Osteoblast (primary cell): Measurements from ENCODE around the gene RTP3. TPM values are rescaled to one million over a fixed set of nuclear protein-coding genes. Genes with fewer than 3 reads are reported as not detected.

ENCODE experiments used
- DNase-seq: peaks from one replicate; pipeline ENCODE4 v3.0.0; 2011; ENCODE audit warnings: low spot score, mixed read lengths; ENCODE audit not compliant: insufficient read length; ENCODE audit errors: missing footprints
- H2AFZ ChIP-seq: 2 replicates; pipeline ENCODE4 v1.6.0; 2011; ENCODE audit warnings: mild to moderate bottlenecking, low read length
- H3K27ac ChIP-seq: 2 replicates; pipeline ENCODE4 v1.5.1; 2011; ENCODE audit warnings: mild to moderate bottlenecking, low read depth, low read length, moderate library complexity
- H3K27me3 ChIP-seq: 2 replicates; pipeline ENCODE4 v1.6.0; 2012; ENCODE audit warnings: mild to moderate bottlenecking, control low read depth, inconsistent platforms, low read length, moderate library complexity; ENCODE audit not compliant: insufficient read depth
- H3K36me3 ChIP-seq: 2 replicates; pipeline ENCODE4 v1.5.1; 2011; ENCODE audit warnings: mild to moderate bottlenecking, low read length, control low read depth, moderate library complexity; ENCODE audit not compliant: insufficient read depth
- H3K4me1 ChIP-seq: 2 replicates; pipeline ENCODE4 v1.5.1; 2011; ENCODE audit warnings: mild to moderate bottlenecking, low read length, control low read depth, moderate library complexity; ENCODE audit not compliant: insufficient read depth
- H3K4me2 ChIP-seq: 2 replicates; pipeline ENCODE4 v1.6.0; 2011; ENCODE audit warnings: mild to moderate bottlenecking, low read length; ENCODE audit not compliant: insufficient read depth
- H3K4me3 ChIP-seq: fragments of 200-600 bp; sonication (generic); 3 replicates; pipeline ENCODE4 v1.5.1; 2012; ENCODE audit warnings: mild to moderate bottlenecking, low read length, inconsistent platforms; ENCODE audit not compliant: insufficient read depth
- H3K79me2 ChIP-seq: 2 replicates; pipeline ENCODE4 v1.6.0; 2012; ENCODE audit warnings: mild to moderate bottlenecking, low read length, control low read depth, inconsistent platforms; ENCODE audit not compliant: insufficient read depth
- H3K9me3 ChIP-seq: 2 replicates; pipeline ENCODE4 v1.5.1; 2011; ENCODE audit warnings: low read depth, low read length, control low read depth
- H4K20me1 ChIP-seq: 2 replicates; pipeline ENCODE4 v1.6.0; 2012; ENCODE audit warnings: mild to moderate bottlenecking, low read length, control low read depth; ENCODE audit not compliant: insufficient read depth
- CTCF ChIP-seq: IDR thresholded peaks from 2 replicates; pipeline ENCODE4 v1.5.1; 2011; ENCODE audit warnings: mild to moderate bottlenecking, low read depth, low read length, moderate library complexity; ENCODE audit errors: extremely low read depth
- total RNA-seq: library from RNA; depleted of rRNA; stranded (reverse); fragments of >200 nt; gene quantifications from 2 replicates; pipeline ENCODE4 v1.2.3, GENCODE V29; 2012

The RTP3 gene
- total RNA-seq, 1 donor: not detected

DNA sequence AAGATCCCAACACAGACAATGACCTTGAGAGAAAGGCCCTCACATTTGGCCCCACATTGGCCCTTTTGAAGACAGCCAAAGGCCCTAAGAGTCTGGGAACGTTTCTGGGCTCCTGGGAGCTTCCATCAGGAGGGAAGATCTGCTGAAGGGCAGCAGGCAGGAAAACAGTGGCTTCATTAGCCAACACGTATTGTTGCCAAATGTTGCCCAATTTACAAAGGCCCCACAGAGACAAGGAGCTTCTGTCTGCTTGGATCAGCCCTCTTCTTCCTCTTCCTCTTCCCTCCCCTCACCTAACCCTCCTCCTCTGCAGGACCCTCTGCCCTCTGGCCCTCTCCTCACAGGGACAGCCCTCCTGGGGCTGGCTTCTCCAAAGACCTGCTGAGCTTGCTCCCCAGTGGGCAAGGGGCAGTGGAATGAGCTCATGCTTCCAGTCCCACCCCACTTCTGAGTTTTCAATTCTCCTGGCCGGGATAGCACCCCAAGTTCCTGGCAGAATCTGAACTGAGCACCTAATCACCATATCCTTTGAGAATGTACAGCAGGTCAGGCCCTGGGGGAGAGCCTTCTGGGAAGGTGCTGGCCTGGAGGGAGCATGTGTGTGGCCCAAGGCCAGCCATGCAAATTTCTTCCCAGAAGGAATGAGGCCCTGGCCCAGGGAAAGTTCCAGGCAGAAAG is 28.0 kb upstream of the RTP3 start:
- Histone ChIP-seq H2AFZ (no peak overlapping the region), H3K79me2 (no peaks in the 10 kb centered on the region), H3K4me1 (no peaks in the 10 kb centered on the region), H3K27me3 (peaks cover 49% of the 10 kb centered on the region), H3K4me2 (no peak overlapping the region), H4K20me1 (no peaks in the 10 kb centered on the region), H3K4me3 (no peak overlapping the region), H3K36me3 (no peaks in the 10 kb centered on the region), H3K9me3 (peaks cover 2% of the 10 kb centered on the region), H3K27ac (no peak overlapping the region)
- no peak for TF ChIP-seq CTCF
- no peak for DNase-seq

DNA sequence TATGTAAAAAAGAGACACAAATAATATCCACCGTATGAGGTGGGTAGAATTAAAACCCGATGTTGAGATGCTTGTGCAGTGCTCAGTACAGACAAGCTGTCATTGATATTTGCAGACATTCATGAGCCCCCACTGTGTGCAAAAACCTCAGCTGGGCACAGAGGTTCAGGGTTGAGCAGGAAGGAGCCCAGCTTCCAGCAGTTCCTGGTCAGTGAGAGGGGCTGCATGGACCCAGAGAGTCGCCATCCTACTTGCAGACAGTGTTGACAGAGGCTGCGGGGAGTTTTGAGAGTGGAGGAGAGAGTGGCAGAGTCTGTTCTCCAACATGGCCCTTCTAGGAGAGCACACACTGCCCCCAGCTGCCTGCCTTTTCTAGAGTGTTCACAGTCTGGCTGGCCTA is 26.9 kb upstream of the RTP3 start:
- DNase-seq: no peak
- no peaks in the 10 kb centered on the region for H3K36me3 ChIP-seq
- H3K4me3 ChIP-seq: no peak overlapping the region
- H4K20me1 ChIP-seq: no peaks in the 10 kb centered on the region
- peaks cover 47% of the 10 kb centered on the region for H3K27me3 ChIP-seq
- H3K79me2 ChIP-seq: no peaks in the 10 kb centered on the region
- no peaks in the 10 kb centered on the region for H3K4me1 ChIP-seq
- no peak for TF ChIP-seq CTCF
- no peak overlapping the region for H3K27ac ChIP-seq
- H2AFZ ChIP-seq: no peak overlapping the region
- H3K4me2 ChIP-seq: no peak overlapping the region
- peaks cover 2% of the 10 kb centered on the region for H3K9me3 ChIP-seq

DNA sequence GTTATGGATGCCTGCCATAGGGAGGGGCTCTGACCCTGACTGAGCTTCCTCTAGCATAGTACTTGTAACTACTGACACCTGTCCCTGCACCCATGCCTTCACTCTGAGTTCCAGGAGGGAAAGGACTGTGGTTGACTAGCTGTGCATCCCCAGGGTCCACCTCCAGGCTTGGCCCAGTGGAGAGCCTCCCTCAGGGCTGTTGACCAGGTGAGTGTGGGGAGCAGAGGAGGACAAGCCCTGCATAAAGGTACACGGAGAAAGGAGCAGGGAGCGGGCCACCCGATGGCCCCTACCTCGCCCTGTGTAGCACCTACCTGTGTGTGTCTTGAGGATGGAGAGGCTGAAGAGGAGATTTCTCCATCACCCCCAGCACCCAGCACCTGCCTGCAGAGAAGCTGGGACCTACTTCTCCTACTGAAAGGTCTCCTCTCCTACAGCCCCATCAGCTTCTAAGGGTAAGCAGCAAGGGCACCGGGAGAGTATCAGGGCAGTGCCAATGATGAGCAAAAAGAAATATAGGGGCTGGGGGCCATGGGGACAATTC is 26.3 kb upstream of the RTP3 start:
- Histone ChIP-seq H3K9me3 (peaks cover 2% of the 10 kb centered on the region), H3K4me1 (no peaks in the 10 kb centered on the region), H4K20me1 (no peaks in the 10 kb centered on the region), H3K27me3 (peaks cover 47% of the 10 kb centered on the region), H3K4me2 (no peak overlapping the region), H3K27ac (no peak overlapping the region), H3K79me2 (no peaks in the 10 kb centered on the region), H2AFZ (no peak overlapping the region), H3K4me3 (no peak overlapping the region), H3K36me3 (no peaks in the 10 kb centered on the region)
- TF ChIP-seq CTCF: no peak
- DNase-seq: no peak

DNA sequence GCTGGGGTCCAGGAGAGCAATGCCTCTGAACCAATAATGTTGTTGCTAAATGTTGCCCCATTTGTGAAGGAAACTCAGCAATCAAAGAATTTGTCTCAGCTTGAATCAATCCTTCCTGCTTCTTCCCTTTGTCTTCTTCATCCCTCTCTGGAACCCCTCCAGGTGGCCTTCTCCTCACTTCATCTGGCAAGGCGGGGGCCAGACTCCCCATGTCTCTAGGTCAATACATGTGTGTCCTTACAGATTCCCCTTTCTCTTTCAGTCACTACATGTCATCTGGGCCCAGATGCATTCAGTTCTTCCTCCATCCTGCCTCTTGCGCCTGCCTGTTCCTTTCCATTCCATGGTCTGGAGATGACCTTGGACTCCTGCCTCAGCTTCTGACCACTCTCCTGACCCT is 25.0 kb upstream of the RTP3 start:
- Histone ChIP-seq H3K79me2 (no peaks in the 10 kb centered on the region), H2AFZ (no peak overlapping the region), H3K27me3 (peaks cover 52% of the 10 kb centered on the region), H3K9me3 (peaks cover 2% of the 10 kb centered on the region), H4K20me1 (no peaks in the 10 kb centered on the region), H3K36me3 (no peaks in the 10 kb centered on the region), H3K27ac (no peak overlapping the region), H3K4me1 (no peaks in the 10 kb centered on the region), H3K4me3 (no peak overlapping the region), H3K4me2 (no peak overlapping the region)
- TF ChIP-seq CTCF: no peak
- DNase-seq: no peak
